Measurements from ENCODE around the gene GNAT1.

Gene GNAT1

GRCh38 chr3:50182533-50183099 is 8.8 kb upstream of the GNAT1 start:
- DNase-seq, result no peak

- no peak for DNase-seq
Measured at GRCh38 chr3:50183755-50184154, 7.7 kb upstream of the GNAT1 start.

GRCh38 chr3:50184242-50184978 is 7.0 kb upstream of the GNAT1 start:
- DNase-seq, result no peak

GRCh38 chr3:50185230-50185629 is 6.2 kb upstream of the GNAT1 start:
- DNase-seq, result no peak

- no peak for DNase-seq
Measured at GRCh38 chr3:50186096-50186495, 5.3 kb upstream of the GNAT1 start.

- no peak for DNase-seq
Measured at GRCh38 chr3:50187750-50188149, 3.7 kb upstream of the GNAT1 start.

GRCh38 chr3:50189274-50189673 is 2.1 kb upstream of the GNAT1 start:
- DNase-seq, result peak; percentile 71

GRCh38 chr3:50189989-50190388 is 1.4 kb upstream of the GNAT1 start:
- no peak for DNase-seq

- DNase-seq, result no peak
Measured at GRCh38 chr3:50192124-50192523, 714 bp downstream of the GNAT1 start.

GRCh38 chr3:50192689-50193141 is 1.3 kb downstream of the GNAT1 start:
- DNase-seq, result peak; percentile 62

GRCh38 chr3:50193286-50193685 is 1.9 kb downstream of the GNAT1 start:
- no peak for DNase-seq

- no peak for DNase-seq
Measured at GRCh38 chr3:50193746-50194127, 2.3 kb downstream of the GNAT1 start.

GRCh38 chr3:50194128-50194902 is 2.9 kb downstream of the GNAT1 start:
- peak; percentile 79 for DNase-seq

GRCh38 chr3:50194903-50195500 is 3.6 kb downstream of the GNAT1 start:
- peak; percentile 12 for DNase-seq

GRCh38 chr3:50195501-50196252 is 4.3 kb downstream of the GNAT1 start:
- DNase-seq, result peak; percentile 30

GRCh38 chr3:50196253-50196801 is 4.9 kb downstream of the GNAT1 start:
- no peak for DNase-seq

GRCh38 chr3:50201573-50202315 is 10.3 kb downstream of the GNAT1 start:
- no peak for DNase-seq

GRCh38 chr3:50202353-50203112 is 11.1 kb downstream of the GNAT1 start:
- no peak for DNase-seq

GRCh38 chr3:50203113-50203808 is 11.9 kb downstream of the GNAT1 start:
- no peak for DNase-seq
